GM06990 (cell line): ENCODE results near the gene RAB34.

Experiments
- DNase-seq: peaks from one replicate; pipeline ENCODE4 v3.0.0-alpha.2; 2011; ENCODE audit not compliant: insufficient read length; ENCODE audit errors: extremely low read depth
- H3K27me3 ChIP-seq: replicated peaks from 2 replicates; pipeline ENCODE4 v1.6.0; 2011; ENCODE audit warnings: low read length; ENCODE audit not compliant: control insufficient read depth, insufficient read depth
- H3K36me3 ChIP-seq: 2 replicates; pipeline ENCODE4 v1.5.1; 2011; ENCODE audit warnings: low read length; ENCODE audit not compliant: control insufficient read depth, insufficient read depth
- H3K4me3 ChIP-seq: replicated peaks from 2 replicates; pipeline ENCODE4 v1.5.1; 2011; ENCODE audit warnings: low read depth, mild to moderate bottlenecking, control low read depth, low read length
- TF ChIP-seq, protein P1 (sequence below): IDR thresholded peaks from 2 replicates; pipeline ENCODE4 v1.5.1; 2011; ENCODE audit warnings: low read length, control low read depth, mild to moderate bottlenecking, inconsistent platforms; ENCODE audit not compliant: insufficient read depth, poor library complexity, severe bottlenecking

The RAB34 gene

DNA sequence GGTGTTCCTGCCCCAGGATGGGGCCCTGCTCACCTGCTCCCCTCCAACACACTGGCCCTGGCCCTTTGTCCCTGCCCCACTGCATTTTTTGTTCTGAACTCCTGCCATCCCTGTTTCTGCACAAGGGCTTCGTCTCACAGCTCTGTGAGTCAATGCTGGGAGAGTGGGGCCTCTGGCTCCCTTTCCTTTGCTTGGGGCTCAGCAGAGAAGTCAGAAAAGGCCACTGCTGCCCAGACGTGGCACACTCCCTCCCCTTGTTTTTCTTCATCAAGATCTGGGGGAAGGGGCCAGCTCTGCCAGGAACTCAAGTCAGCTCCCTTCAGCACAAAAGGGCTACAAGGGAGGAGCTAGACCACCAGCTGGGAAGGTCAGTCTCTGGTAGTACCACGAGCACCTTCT lies 14.9 kb downstream of the RAB34 start:
- peaks cover 58% of the 10 kb centered on the region for H3K36me3 ChIP-seq

DNA sequence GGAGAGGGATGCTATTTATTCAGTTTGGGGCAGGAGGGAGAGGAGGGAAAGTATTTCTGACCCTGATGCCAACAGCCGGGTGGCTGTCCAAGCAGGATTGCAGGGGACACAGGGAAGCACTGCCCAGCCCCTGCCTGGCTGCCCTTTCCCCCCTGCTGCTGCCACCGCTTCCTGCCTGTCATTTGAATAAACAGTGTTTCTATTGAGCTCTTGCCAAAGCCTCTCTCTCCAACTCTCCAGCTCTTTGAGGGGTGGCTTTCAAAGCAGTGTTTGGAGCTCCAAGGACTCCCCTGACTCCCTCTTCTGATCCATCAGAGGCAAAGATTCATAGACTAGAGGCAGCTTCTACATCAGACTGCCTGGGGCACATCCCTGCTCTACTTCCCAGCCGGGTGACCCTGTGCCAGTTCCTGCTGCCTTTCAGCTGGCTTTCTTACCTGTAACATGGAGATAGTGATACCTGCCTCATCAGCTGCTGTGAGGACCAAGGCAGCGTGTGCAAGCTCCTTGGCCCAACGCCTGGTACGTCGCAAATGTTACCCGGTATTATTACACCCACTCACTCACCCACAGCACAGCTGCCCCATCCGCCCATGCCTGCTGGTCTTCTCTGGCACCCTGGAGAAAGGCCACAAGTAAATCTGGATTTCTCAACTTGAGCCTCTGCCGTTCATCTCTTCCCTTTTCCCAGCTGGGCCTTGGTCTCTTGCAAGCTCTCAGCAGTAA lies 15.5 kb downstream of the RAB34 start:
- no peak for DNase-seq
- H3K27me3 ChIP-seq = no peaks in the 10 kb centered on the region
- TF ChIP-seq, protein P1, sequence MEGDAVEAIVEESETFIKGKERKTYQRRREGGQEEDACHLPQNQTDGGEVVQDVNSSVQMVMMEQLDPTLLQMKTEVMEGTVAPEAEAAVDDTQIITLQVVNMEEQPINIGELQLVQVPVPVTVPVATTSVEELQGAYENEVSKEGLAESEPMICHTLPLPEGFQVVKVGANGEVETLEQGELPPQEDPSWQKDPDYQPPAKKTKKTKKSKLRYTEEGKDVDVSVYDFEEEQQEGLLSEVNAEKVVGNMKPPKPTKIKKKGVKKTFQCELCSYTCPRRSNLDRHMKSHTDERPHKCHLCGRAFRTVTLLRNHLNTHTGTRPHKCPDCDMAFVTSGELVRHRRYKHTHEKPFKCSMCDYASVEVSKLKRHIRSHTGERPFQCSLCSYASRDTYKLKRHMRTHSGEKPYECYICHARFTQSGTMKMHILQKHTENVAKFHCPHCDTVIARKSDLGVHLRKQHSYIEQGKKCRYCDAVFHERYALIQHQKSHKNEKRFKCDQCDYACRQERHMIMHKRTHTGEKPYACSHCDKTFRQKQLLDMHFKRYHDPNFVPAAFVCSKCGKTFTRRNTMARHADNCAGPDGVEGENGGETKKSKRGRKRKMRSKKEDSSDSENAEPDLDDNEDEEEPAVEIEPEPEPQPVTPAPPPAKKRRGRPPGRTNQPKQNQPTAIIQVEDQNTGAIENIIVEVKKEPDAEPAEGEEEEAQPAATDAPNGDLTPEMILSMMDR = no peak
- H3K4me3 ChIP-seq = no peak overlapping the region
- H3K36me3 ChIP-seq = peaks cover 62% of the 10 kb centered on the region

More for the DNA sequence above, 14.9 kb downstream of the RAB34 start:
- no peak for DNase-seq
- TF ChIP-seq, protein P1 = no peak
- no peak overlapping the region for H3K4me3 ChIP-seq
- H3K27me3 ChIP-seq = no peaks in the 10 kb centered on the region

GRCh38 chr17:28700830-28701492 lies 16.7 kb downstream of the RAB34 start:
- DNase-seq = no peak
- Histone ChIP-seq H3K27me3 (no peaks in the 10 kb centered on the region), H3K36me3 (peaks cover 64% of the 10 kb centered on the region), H3K4me3 (no peak overlapping the region)
- TF ChIP-seq, protein P1 = no peak

DNA sequence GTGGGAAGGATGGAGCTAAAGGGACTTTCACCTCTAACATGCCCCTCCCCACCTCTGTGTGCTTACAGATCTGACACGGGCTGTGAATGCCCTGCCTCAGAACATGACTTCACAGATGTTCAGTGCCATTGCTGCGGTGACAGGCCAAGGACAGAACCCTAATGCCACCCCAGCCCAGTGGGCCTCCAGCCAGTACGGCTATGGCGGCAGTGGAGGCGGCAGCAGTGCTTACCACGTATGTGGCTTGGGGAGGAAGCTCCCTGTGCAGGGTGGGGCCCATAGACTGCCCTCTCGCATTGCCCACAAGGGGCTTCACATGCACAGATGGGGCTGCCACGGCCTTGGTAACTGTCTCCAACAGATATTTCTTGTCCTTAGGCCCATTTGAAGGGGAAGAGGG lies 17.4 kb downstream of the RAB34 start:
- no peak overlapping the region for H3K4me3 ChIP-seq
- H3K36me3 ChIP-seq = peaks cover 66% of the 10 kb centered on the region
- H3K27me3 ChIP-seq = no peaks in the 10 kb centered on the region
- DNase-seq = no peak
- TF ChIP-seq, protein P1 = no peak

GRCh38 chr17:28698253-28698941 lies 19.3 kb downstream of the RAB34 start:
- no peaks in the 10 kb centered on the region for H3K27me3 ChIP-seq
- no peak overlapping the region for H3K4me3 ChIP-seq
- H3K36me3 ChIP-seq = peaks cover 70% of the 10 kb centered on the region
- TF ChIP-seq, protein P1 = no peak
- no peak for DNase-seq
